Adrenal gland (tissue), 12 donors: ENCODE measurements around the gene ITGA1. TPM values are rescaled to one million over a fixed set of nuclear protein-coding genes. Genes with fewer than 3 reads are reported as not detected.
A peak's percentile ranks its signal among the peaks of the same experiment; 100 is the strongest.

ENCODE experiments used
- DNase-seq, 7 donors: peaks; one replicate each; pipeline ENCODE4 v3.0.0-alpha.2; 2019 to 2020
- H3K27ac ChIP-seq, 5 donors: fragments of 200-600 bp; sonication (generic) in 4 of 5; 1 replicate in 3 of 5; 2 replicates in 2 of 5; pipeline versions ENCODE4 v1.5.1 to v1.8.0; 2016 to 2020; ENCODE audit warnings: mild to moderate bottlenecking in 1 of 5
- H3K27me3 ChIP-seq: fragments of 200-600 bp; 2 replicates; pipeline ENCODE4 v1.8.0; 2021
- H3K36me3 ChIP-seq, 2 donors: fragments of 200-600 bp; replicated peaks in 1 of 2; 1 replicate in 1 of 2; 2 replicates in 1 of 2; pipeline versions ENCODE4 v1.5.1 to v1.8.0; 2018 to 2022
- H3K4me1 ChIP-seq, 2 donors: fragments of 200-600 bp; replicated peaks in 1 of 2; 1 replicate in 1 of 2; 2 replicates in 1 of 2; pipeline versions ENCODE4 v1.5.1 to v1.8.0; 2018 to 2021
- H3K4me3 ChIP-seq, 4 donors: fragments of 200-600 bp; sonication (generic) in 3 of 4; one replicate each; pipeline ENCODE4 v1.5.1; 2016 to 2018
- H3K9me3 ChIP-seq, 3 donors: fragments of 200-600 bp; sonication (generic) in 1 of 3; replicated peaks in 1 of 3; 1 replicate in 2 of 3; 2 replicates in 1 of 3; pipeline versions ENCODE4 v1.5.1 to v1.8.0; 2016 to 2021
- POLR2A ChIP-seq, 2 donors: fragments of 450-650 bp; IDR thresholded peaks; one replicate each; pipeline ENCODE4 v1.6.1; 2017; ENCODE audit warnings: antibody characterized with exemption in 2 of 2, mild to moderate bottlenecking in 2 of 2, moderate library complexity in 1 of 2
- WGBS, 4 donors: extraction: QIAGEN DNeasy Blood & Tissue Kit in 2 of 4; methylation state at CpG; one replicate each; pipeline versions ENCODE4 v1.1.5 to v1.1.7; 2013 to 2017; 5-methylcytosine and 5-hydroxymethylcytosine counted together
- intact Hi-C, 2 donors: fragments of 100-400 bp; cut with DNase I; formaldehyde crosslinking; loops; one replicate each; pipeline versions ENCODE4 v1.14.1 to v1.15.0; 2022 to 2023
- polyA plus RNA-seq, 3 donors: library from polyadenylated mRNA; stranded (reverse); fragments of 200-250 nt in 2 of 3; fragments of 350-450 nt in 1 of 3; fragmentation: Illumina TruSeq in 1 of 3; extraction: RNeasy Lipid Tissue Mini Kit (QIAGEN cat#74804) in 1 of 3; gene quantifications; one replicate each; pipeline ENCODE4 v1.2.3, GENCODE V29; 2013 to 2014
- total RNA-seq, 9 donors: library from RNA; depleted of rRNA in 4 of 9; stranded (reverse); fragments of >200 nt in 4 of 9; fragments of 120-200 nt in 1 of 9; fragmentation: NEBNext Ultra II Directional in 1 of 9; extraction: Animal tissue kit (Norgen Biotek cat#: 25700) in 1 of 9; gene quantifications; one replicate each; pipeline versions ENCODE4 v1.1.0 to v1.2.4, GENCODE V29; 2013 to 2023
- TF ChIP-seq, protein P1 (sequence below), 6 experiments: fragments of 450-650 bp in 4 of 6; fragments of 200-600 bp in 2 of 6; sonication (generic) in 1 of 6; IDR thresholded peaks; 1 replicate in 5 of 6; 2 replicates in 1 of 6; pipeline versions ENCODE4 v1.5.1 to v1.8.0; 2016 to 2021; ENCODE audit warnings: antibody characterized with exemption in 6 of 6, mild to moderate bottlenecking in 2 of 6, moderate library complexity in 1 of 6
- donor health status: healthy with polysubstance abuse.
- donor health status: Bipolar disorder and iron deficiency.
- donor health status: DM: yes; HTN: yes; CAD: no.
- donor health status: DM: no; HTN: no; CAD: no.
- donor health status: DM: no; HTN: no; CAD: no.
- donor health status: DM: yes; HTN: yes; CAD: no.

ITGA1 gene
- total and polyA plus RNA-seq, 12 donors = 30.0 to 371 (median 149) TPM

GRCh38 chr5:52885614-52886013, 97.9 kb downstream of the ITGA1 start:
- intact Hi-C loops = no loop called here
- Histone ChIP-seq H3K27me3 (no peaks in the 10 kb centered on the region), H3K27ac (peak overlapping the region in 1 of 5 donors; percentile 0), H3K9me3 (no peaks in the 10 kb centered on the region), H3K36me3 (peaks cover 0 to 36% of the 10 kb centered on the region in 2 donors), H3K4me1 (no peaks in the 10 kb centered on the region), H3K4me3 (no peak overlapping the region)
- WGBS, 4 donors = 94 to 97% (median 95%) methylated on average over 4 of the region's 4 CpGs
- DNase-seq = no peak
- no peak for TF ChIP-seq POLR2A (IDR thresholded peaks at IDR 0.05)
- TF ChIP-seq, protein P1, sequence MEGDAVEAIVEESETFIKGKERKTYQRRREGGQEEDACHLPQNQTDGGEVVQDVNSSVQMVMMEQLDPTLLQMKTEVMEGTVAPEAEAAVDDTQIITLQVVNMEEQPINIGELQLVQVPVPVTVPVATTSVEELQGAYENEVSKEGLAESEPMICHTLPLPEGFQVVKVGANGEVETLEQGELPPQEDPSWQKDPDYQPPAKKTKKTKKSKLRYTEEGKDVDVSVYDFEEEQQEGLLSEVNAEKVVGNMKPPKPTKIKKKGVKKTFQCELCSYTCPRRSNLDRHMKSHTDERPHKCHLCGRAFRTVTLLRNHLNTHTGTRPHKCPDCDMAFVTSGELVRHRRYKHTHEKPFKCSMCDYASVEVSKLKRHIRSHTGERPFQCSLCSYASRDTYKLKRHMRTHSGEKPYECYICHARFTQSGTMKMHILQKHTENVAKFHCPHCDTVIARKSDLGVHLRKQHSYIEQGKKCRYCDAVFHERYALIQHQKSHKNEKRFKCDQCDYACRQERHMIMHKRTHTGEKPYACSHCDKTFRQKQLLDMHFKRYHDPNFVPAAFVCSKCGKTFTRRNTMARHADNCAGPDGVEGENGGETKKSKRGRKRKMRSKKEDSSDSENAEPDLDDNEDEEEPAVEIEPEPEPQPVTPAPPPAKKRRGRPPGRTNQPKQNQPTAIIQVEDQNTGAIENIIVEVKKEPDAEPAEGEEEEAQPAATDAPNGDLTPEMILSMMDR (IDR thresholded peaks at IDR 0.05) = no peak

DNA sequence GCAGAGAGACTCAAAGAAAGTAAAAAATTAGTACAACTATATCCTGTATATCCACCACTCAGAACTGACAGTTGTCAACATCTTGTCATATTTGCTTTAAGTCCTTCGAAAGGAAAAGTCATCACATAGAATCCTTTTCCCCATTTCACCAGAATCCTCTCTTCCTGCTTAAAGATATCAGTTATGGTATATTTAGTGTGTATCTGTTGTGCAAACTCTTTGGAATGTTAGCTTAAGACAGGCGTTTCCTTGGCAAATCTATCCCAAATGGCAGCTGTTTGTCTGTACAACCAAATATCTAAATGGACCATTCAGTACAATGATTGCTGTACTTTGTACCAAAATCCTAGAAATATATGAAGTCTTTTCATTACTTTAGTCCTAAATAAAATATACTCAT, 98.5 kb downstream of the ITGA1 start:
- H3K36me3 ChIP-seq = peaks cover 0 to 36% of the 10 kb centered on the region in 2 donors
- no peak for DNase-seq
- 88 to 95% (median 93%) methylated on average over 2 of the region's 2 CpGs for WGBS, 4 donors
- no peak overlapping the region for H3K27ac ChIP-seq
- TF ChIP-seq, protein P1 (IDR thresholded peaks at IDR 0.05) = no peak
- no peak for TF ChIP-seq POLR2A (IDR thresholded peaks at IDR 0.05)
- H3K27me3 ChIP-seq = no peaks in the 10 kb centered on the region
- H3K4me1 ChIP-seq = no peaks in the 10 kb centered on the region
- no peak overlapping the region for H3K4me3 ChIP-seq
- H3K9me3 ChIP-seq = no peaks in the 10 kb centered on the region
- intact Hi-C loops = no loop called here

DNA sequence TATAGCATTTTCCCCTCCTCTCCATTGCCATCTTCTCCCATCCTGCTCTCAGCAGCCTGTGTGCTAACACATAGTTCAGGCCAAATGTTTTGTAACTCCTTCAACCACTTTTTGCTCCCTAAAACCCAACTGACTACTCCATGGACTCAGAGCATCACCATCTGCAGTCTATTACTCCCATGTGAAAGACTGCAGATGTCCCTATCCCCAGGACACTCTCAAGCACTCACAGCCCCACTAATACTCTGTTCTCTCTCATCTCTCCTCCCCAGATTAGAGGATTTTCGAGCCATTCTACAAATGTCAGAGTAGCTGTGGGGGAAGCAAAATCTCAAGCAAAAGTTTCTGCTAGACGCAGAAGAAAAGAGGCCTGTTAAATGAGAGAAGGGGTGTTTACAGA, 99.3 kb downstream of the ITGA1 start:
- DNase-seq = no peak
- H3K9me3 ChIP-seq = no peaks in the 10 kb centered on the region
- intact Hi-C loops = no loop called here
- H3K4me3 ChIP-seq = no peak overlapping the region
- peaks cover 0 to 2% of the 10 kb centered on the region in 2 donors for H3K4me1 ChIP-seq
- peaks cover 0 to 29% of the 10 kb centered on the region in 2 donors for H3K36me3 ChIP-seq
- no peak overlapping the region for H3K27ac ChIP-seq
- TF ChIP-seq POLR2A (IDR thresholded peaks at IDR 0.05) = no peak
- TF ChIP-seq, protein P1 (IDR thresholded peaks at IDR 0.05) = no peak
- 89 to 98% (median 93%) methylated on average over 2 of the region's 2 CpGs for WGBS, 4 donors
- no peaks in the 10 kb centered on the region for H3K27me3 ChIP-seq

- H3K27me3 ChIP-seq = no peaks in the 10 kb centered on the region
- intact Hi-C loops = no loop called here
- no peak overlapping the region for H3K4me3 ChIP-seq
- no peak overlapping the region for H3K27ac ChIP-seq
- H3K36me3 ChIP-seq = peaks cover 0 to 25% of the 10 kb centered on the region in 2 donors
- DNase-seq = no peak
- H3K9me3 ChIP-seq = no peaks in the 10 kb centered on the region
- TF ChIP-seq, protein P1 (IDR thresholded peaks at IDR 0.05) = no peak
- TF ChIP-seq POLR2A (IDR thresholded peaks at IDR 0.05) = no peak
- peaks cover 9 to 15% of the 10 kb centered on the region in 2 donors for H3K4me1 ChIP-seq
- WGBS, 4 donors = 84 to 91% (median 88%) methylated on average over 5 of the region's 5 CpGs
Measured at GRCh38 chr5:52888363-52888762, 100.6 kb downstream of the ITGA1 start.
